Ramos (cell line): Measurements from ENCODE around the gene SLC20A1.
"Not testable (repeated sequence)": the region's sequence is repeated elsewhere in the genome, so short reads cannot be mapped to it uniquely, and the experiment has no call there.

Experiments used
- in situ Hi-C: fragments of 300-500 bp; cut with MboI; formaldehyde crosslinking; loops from one replicate; pipeline ENCODE4 v1.14.3; 2022; ENCODE audit warnings: low sequenced_read_pairs; ENCODE audit not compliant: unreplicated experiment

The SLC20A1 gene

GRCh38 chr2:112643488-112643887 lies 2.3 kb upstream of the SLC20A1 start:
- in situ Hi-C loops: no loop called here

GRCh38 chr2:112644155-112644932 lies 1.4 kb upstream of the SLC20A1 start:
- in situ Hi-C loops: no loop called here

- in situ Hi-C loops: no loop called here
Measured at GRCh38 chr2:112644933-112645309, 818 bp upstream of the SLC20A1 start.

GRCh38 chr2:112646102-112646719 lies 472 bp downstream of the SLC20A1 start:
- in situ Hi-C loops: no loop called here

GRCh38 chr2:112646791-112647689 lies 1.3 kb downstream of the SLC20A1 start:
- in situ Hi-C loops: no loop called here

- in situ Hi-C loops: no loop called here
Measured at GRCh38 chr2:112648081-112648480, 2.3 kb downstream of the SLC20A1 start.

- in situ Hi-C loops: no loop called here
Measured at GRCh38 chr2:112656679-112657078, 10.9 kb downstream of the SLC20A1 start.

- in situ Hi-C loops: no loop called here
Measured at GRCh38 chr2:112658301-112658700, 12.6 kb downstream of the SLC20A1 start.

- in situ Hi-C loops: no loop called here
Measured at GRCh38 chr2:112658839-112659667, 13.3 kb downstream of the SLC20A1 start.

GRCh38 chr2:112660138-112660537 lies 14.4 kb downstream of the SLC20A1 start:
- in situ Hi-C loops: no loop called here

GRCh38 chr2:112661656-112662305 lies 16.0 kb downstream of the SLC20A1 start:
- in situ Hi-C loops: no loop called here

GRCh38 chr2:112662704-112663103 lies 17.0 kb downstream of the SLC20A1 start:
- in situ Hi-C loops: no loop called here

GRCh38 chr2:112664689-112665088 lies 18.9 kb downstream of the SLC20A1 start:
- in situ Hi-C loops: no loop called here

GRCh38 chr2:112665113-112665780 lies 19.5 kb downstream of the SLC20A1 start:
- in situ Hi-C loops: no loop called here

GRCh38 chr2:112666761-112667122 lies 21.0 kb downstream of the SLC20A1 start:
- in situ Hi-C loops: no loop called here

GRCh38 chr2:112667540-112667939 lies 21.8 kb downstream of the SLC20A1 start:
- in situ Hi-C loops: not testable (repeated sequence)

GRCh38 chr2:112669667-112670066 lies 23.9 kb downstream of the SLC20A1 start:
- in situ Hi-C loops: no loop called here

GRCh38 chr2:112670252-112671022 lies 24.7 kb downstream of the SLC20A1 start:
- in situ Hi-C loops: no loop called here
